NCI-H2227 (cell line): Measurements from ENCODE around the gene CDKL5.
"Not testable (repeated sequence)": the region's sequence is repeated elsewhere in the genome, so short reads cannot be mapped to it uniquely, and the experiment has no call there.

ENCODE experiments used
- DNase-seq: peaks from one replicate; lab custom pipeline; 2025; ENCODE audit not compliant: unreplicated experiment; lab: John Stamatoyannopoulos, UW

Gene CDKL5

GRCh38 chrX:18425199-18426003 lies at the start of gene CDKL5:
CDKL5 (plus strand) TSS chrX:18425608; CDS start chrX:18507097, 81,489 bp downstream.
- peak; percentile 99 for DNase-seq

- peak; percentile 64 for DNase-seq
Observed at GRCh38 chrX:18377796-18378195, 47.6 kb upstream of the CDKL5 start.

- peak; percentile 36 for DNase-seq
Observed at GRCh38 chrX:18389966-18390365, 35.4 kb upstream of the CDKL5 start.

- DNase-seq: peak; percentile 82
Observed at GRCh38 chrX:18390941-18391538, 34.4 kb upstream of the CDKL5 start.

GRCh38 chrX:18394477-18394876 lies 30.9 kb upstream of the CDKL5 start:
- DNase-seq: no peak

- DNase-seq: no peak
Observed at GRCh38 chrX:18401848-18402213, 23.6 kb upstream of the CDKL5 start.

- no peak for DNase-seq
Observed at GRCh38 chrX:18406531-18407266, 18.7 kb upstream of the CDKL5 start.

GRCh38 chrX:18410038-18410437 lies 15.4 kb upstream of the CDKL5 start:
- DNase-seq: peak; percentile 39

- DNase-seq: no peak
Observed at GRCh38 chrX:18415386-18415785, 10.0 kb upstream of the CDKL5 start.

GRCh38 chrX:18422325-18422724 lies 3.1 kb upstream of the CDKL5 start:
- no peak for DNase-seq

- no peak for DNase-seq
Observed at GRCh38 chrX:18422886-18423285, 2.5 kb upstream of the CDKL5 start.

- DNase-seq: peak; percentile 77
Observed at GRCh38 chrX:18424482-18425198, 768 bp upstream of the CDKL5 start.

GRCh38 chrX:18426004-18426320 lies 554 bp downstream of the CDKL5 start:
- DNase-seq: no peak

GRCh38 chrX:18428006-18428405 lies 2.6 kb downstream of the CDKL5 start:
- no peak for DNase-seq

- not testable (repeated sequence) for DNase-seq
Observed at GRCh38 chrX:18433288-18433687, 7.9 kb downstream of the CDKL5 start.

- no peak for DNase-seq
Observed at GRCh38 chrX:18434896-18435295, 9.5 kb downstream of the CDKL5 start.

- no peak for DNase-seq
Observed at GRCh38 chrX:18436017-18436416, 10.6 kb downstream of the CDKL5 start.

- no peak for DNase-seq
Observed at GRCh38 chrX:18440835-18441234, 15.4 kb downstream of the CDKL5 start.

- no peak for DNase-seq
Observed at GRCh38 chrX:18441780-18442367, 16.5 kb downstream of the CDKL5 start.

- no peak for DNase-seq
Observed at GRCh38 chrX:18448416-18448815, 23.0 kb downstream of the CDKL5 start.

GRCh38 chrX:18449236-18449635 lies 23.8 kb downstream of the CDKL5 start:
- no peak for DNase-seq
